ENCODE data around the gene THSD4.
"Not testable (repeated sequence)": the region's sequence is repeated elsewhere in the genome, so short reads cannot be mapped to it uniquely, and the experiment has no call there.

THSD4 gene

GRCh38 chr15:71187078-71187477 lies 71.8 kb downstream of the THSD4 start:
- no peak for DNase-seq

DNA sequence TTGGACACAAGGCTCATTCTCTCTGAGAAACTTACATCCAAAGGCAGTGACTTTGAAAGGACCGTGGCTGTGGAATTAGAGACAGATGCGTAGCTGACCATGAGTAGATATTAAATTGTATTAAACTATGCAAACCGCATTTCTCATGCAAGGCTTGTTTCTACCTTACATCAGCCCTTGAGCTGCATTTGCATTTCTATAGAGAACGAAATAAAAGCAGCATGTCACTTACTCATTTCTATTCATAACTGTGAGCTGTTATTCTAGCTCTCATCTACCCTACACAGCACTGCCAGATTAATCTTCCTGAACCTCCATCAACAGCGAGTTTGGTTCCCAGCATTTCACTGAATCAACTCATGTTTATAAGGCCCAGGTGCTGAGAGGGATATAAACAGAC lies 72.3 kb downstream of the THSD4 start:
- DNase-seq, result no peak

DNA sequence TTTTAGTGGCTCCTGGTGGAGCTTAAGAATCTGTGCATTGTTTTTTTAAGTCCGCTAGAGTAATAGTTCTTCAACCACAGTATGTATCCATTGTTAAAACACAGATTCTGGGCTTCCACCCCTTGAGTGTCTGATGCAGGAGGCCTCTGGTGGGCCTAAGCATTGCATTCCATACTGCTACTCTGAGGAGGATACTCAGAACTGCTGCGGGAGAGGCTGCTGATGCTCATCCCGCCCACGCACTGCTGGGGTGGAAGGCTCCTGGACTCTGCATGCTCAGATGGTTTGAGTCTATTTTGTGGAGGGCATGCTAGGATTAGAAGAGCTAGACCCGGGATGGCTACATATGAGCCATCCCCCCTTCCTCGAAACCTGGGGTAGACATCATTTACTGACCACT lies 74.4 kb downstream of the THSD4 start:
- no peak for DNase-seq

DNA sequence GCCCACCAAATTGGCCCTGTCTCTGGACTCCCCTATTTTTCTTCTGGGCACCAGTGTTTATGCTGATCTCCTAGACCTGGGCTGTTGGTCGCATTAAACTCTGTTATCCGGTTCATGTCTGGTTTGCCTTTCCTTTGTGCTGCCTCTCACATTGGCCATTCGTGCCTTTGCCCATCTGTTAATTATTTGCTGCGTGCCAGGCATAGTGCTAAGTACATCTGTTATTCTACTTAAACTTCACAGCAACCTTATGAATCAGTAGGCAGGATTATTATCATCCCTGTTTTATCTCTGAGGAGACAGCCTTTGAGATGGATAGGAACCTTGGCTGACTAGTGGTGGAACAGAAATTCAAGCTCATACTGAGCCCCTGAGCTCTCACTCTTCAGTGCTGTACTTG lies 76.0 kb downstream of the THSD4 start:
- no peak for DNase-seq

GRCh38 chr15:71192816-71193215 lies 77.5 kb downstream of the THSD4 start:
- DNase-seq, result no peak

DNA sequence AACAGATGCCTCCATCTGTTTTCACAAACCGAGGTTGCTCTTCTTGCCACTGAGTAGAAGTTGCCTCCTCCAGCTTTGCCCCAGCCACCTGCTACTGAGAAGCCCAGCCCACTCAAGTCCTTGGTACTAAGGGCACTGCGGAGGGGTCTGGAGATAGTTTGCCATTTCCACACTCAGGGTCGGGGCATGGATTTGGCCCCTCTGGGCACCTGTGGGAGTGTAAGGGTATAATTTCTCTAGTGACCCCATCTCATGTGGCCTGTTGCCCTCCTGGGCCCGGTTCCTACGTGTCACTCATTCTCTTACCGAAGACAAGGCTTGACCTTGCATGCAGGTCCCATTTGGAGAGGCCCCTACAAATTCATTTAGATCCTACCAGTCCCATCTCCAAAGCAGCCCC lies 79.0 kb downstream of the THSD4 start:
- no peak for DNase-seq

GRCh38 chr15:71195242-71195641 lies 80.0 kb downstream of the THSD4 start:
- no peak for DNase-seq

DNA sequence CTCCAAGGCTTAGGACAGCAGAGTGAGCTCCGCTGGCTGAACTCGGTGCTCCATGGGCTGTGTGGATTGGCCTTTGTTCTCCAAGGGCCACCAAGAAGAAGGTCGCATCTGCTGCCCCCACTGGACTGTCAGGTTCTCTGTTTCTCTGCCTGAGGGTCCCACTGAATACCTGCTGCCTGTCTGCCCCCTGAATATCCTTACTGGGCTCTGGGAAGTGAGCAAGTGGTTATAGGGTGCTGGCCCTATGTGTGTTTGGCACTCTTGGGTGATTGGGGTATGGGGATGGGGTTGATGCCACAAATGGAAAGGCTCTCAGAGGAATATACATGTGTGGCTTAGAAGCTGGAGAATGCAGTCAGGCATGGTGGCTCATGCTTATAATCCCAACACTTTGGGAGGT lies 82.3 kb downstream of the THSD4 start:
- DNase-seq, result no peak

- no peak for DNase-seq
Observed at GRCh38 chr15:71198846-71199245, 83.6 kb downstream of the THSD4 start.

- no peak for DNase-seq
Observed at GRCh38 chr15:71199384-71200351, 84.4 kb downstream of the THSD4 start.

DNA sequence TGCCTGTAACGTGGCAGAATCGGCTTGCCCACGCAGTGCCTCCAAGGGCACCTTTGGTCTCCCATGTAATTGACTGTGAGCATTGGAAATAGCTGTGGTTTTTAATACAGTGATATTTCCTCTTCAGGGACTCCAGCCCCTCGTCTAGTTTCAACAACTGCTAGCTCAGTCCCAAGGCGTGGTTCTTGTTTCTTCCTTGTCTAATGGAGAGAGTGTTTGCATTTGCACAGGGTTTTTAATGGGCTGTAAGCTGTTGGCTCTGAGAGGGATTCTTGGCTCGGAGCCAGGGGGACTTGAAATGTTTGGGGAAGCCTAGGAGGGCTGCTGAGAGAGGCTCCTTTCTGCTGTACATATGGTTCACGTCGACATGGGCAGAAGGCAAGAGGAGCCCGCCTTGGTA lies 86.2 kb downstream of the THSD4 start:
- no peak for DNase-seq

- no peak for DNase-seq
Observed at GRCh38 chr15:71202712-71203111, 87.4 kb downstream of the THSD4 start.

GRCh38 chr15:71203586-71204474 lies 88.6 kb downstream of the THSD4 start:
- no peak for DNase-seq

DNA sequence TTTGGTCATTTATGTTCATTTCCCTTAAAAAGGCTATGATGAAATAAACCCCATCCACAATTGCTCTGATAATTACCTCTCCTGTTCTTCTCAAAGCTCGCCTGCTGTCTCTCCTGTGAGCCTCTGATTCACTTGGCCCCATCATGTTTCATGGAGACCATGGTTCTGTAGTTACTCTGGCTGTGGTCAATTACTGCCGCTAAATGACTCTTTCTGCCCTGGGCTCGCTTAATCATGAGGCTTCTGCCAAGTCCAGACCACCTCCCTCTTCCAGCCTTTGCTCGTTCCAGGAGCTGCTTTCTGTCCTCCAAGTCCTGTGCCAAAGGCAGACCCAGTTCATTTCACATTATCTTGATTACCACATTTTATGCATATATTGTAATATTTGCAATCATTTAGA lies 91.9 kb downstream of the THSD4 start:
- no peak for DNase-seq

- DNase-seq, result no peak
Observed at GRCh38 chr15:71212146-71212545, 96.9 kb downstream of the THSD4 start.

- DNase-seq, result not testable (repeated sequence)
Observed at GRCh38 chr15:71213943-71214342, 98.7 kb downstream of the THSD4 start.

GRCh38 chr15:71215126-71215894 lies 100.0 kb downstream of the THSD4 start:
- no peak for DNase-seq

GRCh38 chr15:71218272-71218805 lies 103.1 kb downstream of the THSD4 start:
- no peak for DNase-seq

- no peak for DNase-seq
Observed at GRCh38 chr15:71219101-71219500, 103.8 kb downstream of the THSD4 start.

GRCh38 chr15:71219645-71220044 lies 104.4 kb downstream of the THSD4 start:
- no peak for DNase-seq

- DNase-seq, result no peak
Observed at GRCh38 chr15:71220828-71221227, 105.6 kb downstream of the THSD4 start.

All from amygdala (tissue), 56 donors.